Suprapubic skin (tissue), 4 donors: ENCODE measurements around the gene UGT1A8.
"Not testable (repeated sequence)": the region's sequence is repeated elsewhere in the genome, so short reads cannot be mapped to it uniquely, and the experiment has no call there.

Experiments
- CTCF ChIP-seq, 2 donors: fragments of 200-600 bp in 1 of 2; fragments of 450-650 bp in 1 of 2; sonication (generic) in 1 of 2; IDR thresholded peaks; one replicate each; pipeline ENCODE4 v1.5.1; 2016 to 2019; ENCODE audit warnings: antibody characterized with exemption in 2 of 2, mild to moderate bottlenecking in 1 of 2, moderate library complexity in 1 of 2
- POLR2A ChIP-seq, 2 donors: fragments of 450-650 bp; IDR thresholded peaks; one replicate each; pipeline ENCODE4 v1.6.1; 2017; ENCODE audit warnings: antibody characterized with exemption in 2 of 2, mild to moderate bottlenecking in 2 of 2, moderate library complexity in 2 of 2
- POLR2AphosphoS5 ChIP-seq, 3 donors: sonication (generic); formaldehyde crosslinking; IDR thresholded peaks; one replicate each; pipeline ENCODE4 v1.6.1; 2017; ENCODE audit warnings: antibody characterized with exemption in 3 of 3

GRCh38 chr2:233646033-233646432 lies 28.6 kb downstream of the UGT1A8 start:
- not testable (repeated sequence) for TF ChIP-seq POLR2AphosphoS5, CTCF, POLR2A (IDR thresholded peaks at IDR 0.05)
